GM18498 (cell line): Measurements from ENCODE around the gene BAHD1.

Experiments used
- ATAC-seq: cut with Tn5 transposase; IDR thresholded peaks from one replicate; pipeline ENCODE4 v1.9.1; 2021; ENCODE audit warnings: mild to moderate bottlenecking, moderate library complexity; ENCODE audit not compliant: unreplicated experiment

Gene BAHD1

GRCh38 chr15:40489274-40490175 lies 48.8 kb downstream of the BAHD1 start:
- no peak for ATAC-seq

DNA sequence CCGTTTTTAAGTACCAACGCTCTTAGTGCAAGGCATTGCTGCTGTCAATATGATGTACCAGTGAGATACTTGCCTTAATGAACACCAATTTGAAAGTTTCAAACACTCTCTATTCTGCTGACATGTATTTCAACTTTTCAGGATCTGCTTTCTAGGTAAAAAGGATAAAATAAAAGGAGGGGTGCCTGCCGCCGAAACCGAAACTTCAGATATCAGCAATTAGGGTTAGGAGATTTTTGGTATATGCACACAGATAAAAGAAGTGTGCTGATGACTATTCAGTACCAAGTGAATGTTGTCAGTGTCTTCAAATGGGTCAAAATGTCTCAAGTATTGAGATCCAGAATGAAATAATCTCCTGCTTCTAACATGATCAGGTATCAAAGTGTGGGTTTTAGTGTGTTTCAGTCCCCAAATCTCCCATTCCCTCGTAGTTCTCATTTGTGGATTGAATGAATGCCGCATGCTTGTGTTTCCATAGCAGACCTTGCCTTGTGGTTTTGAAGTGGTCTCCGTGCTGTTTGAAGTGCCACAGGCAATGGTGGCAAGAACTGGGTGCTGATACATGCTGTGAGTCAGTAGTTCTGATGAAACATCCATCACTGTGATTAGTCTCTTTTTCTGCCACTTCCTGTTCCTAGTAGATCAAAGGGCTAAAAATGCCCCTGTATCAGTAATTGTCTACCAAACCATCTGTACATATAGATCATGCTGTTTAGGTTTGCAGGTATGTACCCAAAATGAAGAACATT lies 52.5 kb downstream of the BAHD1 start:
- ATAC-seq, result no peak

GRCh38 chr15:40495516-40495915 lies 54.8 kb downstream of the BAHD1 start:
- ATAC-seq, result no peak

DNA sequence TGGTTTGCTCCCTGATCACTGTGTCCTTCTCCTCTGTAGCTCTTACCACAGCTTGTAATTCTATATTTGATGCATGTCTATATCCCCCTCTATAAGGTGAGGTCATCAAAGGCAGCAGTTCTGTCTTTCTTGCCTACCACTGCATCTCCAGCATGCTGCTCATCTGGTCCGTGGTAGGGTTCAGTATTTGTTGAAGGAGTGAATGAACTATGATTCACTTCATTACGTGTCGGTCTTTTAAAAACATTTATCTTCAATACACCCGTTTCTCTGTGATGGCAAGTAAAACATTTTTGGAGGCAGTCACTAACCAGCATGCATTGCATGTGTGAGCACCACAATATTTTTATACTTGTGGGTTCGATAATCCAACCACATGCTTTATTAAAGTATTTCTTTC lies 57.7 kb downstream of the BAHD1 start:
- ATAC-seq, result no peak

GRCh38 chr15:40498891-40499290 lies 58.1 kb downstream of the BAHD1 start:
- no peak for ATAC-seq

DNA sequence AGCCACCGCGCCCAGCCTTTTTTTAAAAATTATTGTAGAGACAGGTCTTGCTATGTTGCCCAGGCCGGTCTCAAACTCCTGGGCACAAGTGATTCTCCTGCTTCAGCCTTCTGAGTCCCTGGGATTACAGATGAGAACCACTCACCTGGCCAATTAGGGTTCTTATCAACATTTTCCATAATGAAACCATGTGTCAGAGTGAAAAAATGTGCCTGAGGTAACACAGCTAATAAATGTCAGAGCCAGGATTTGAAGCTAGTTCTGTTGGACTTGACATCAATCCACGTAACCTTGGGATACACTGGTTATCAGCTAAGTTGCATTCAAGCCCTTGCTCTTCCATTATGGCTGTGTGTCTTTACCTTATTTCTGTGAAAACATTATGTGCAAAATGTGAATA lies 59.2 kb downstream of the BAHD1 start:
- ATAC-seq, result no peak

DNA sequence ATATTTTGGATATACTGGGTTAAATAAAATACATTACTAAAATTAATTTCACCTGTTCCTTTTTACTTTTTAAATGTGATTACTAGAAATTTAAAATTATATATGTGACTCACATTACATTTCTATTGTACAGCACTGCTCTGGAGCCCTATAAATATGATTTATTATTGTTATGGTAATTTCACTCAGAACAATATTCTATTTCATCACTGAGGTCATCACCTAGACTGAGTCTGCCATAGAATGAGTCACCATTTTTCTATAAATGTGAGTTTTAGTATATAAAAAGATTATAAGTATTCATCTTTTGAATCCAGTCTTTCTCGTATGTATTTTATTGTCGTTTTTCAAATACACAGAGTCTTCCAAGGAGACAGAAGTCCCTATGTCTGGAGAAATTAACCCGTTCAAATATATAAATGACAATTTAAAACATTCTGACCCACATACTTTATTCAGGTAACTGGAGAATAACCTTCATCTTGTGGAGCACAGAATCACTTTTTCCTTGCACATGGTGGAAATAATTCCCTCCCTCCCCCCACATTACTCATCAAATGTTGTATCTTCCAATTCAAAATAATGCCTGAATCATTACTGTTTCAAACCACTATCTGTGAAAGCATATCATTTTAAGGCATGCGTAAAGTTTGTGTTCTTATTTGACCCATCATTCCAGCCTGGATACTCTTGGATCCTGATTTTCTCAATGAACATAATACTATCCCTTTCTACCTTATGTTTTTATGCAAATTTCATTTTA lies 60.0 kb downstream of the BAHD1 start:
- no peak for ATAC-seq

DNA sequence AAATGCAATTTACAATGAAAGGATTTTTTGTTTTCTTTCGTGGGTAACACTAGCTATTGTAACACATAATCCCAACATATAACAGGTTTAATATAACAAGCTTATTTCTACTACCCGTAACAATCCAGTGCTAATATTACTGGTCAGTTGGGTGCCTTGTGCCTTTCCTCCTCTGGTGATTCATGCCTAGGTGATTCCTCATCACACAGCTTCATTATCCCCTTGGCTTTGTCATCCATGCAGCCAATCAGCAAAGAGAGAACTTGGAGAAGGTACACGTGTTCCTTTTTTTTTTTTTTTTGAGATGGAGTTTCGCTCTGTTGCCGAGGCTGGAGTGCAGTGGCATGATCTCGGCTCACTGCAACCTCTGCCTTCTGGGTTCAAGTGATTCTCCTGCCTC lies 60.7 kb downstream of the BAHD1 start:
- ATAC-seq, result no peak

DNA sequence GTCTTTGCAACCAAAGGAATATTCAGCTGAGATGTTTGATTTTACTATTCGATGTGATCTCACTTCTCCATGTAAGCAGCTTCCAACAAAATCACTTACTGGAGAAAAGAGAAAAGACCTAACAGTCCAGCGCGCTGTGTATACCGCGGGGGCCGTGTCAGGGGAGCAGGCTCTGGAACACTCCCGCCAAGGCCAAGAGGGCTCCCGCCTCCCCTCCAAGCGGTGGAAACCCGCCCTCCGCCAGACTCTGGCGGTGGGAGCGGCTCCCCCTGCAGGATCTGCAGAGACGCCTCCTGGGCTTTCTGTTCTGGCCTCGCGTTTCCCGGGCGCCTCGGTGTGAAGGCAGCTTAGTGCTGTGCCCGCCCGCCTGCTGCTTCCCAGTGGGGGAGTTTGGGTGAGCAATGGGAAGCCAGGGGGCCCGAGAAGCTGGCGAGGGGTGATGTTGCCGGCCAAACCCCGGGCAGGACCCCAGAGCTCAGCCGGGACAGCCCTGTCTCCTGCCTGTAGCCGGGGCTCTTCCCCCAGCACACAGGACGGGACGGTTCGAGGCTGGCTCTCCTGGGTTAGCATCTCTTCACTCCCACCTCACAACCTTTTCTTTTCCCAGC lies 66.3 kb downstream of the BAHD1 start:
- ATAC-seq, result peak; percentile 39

GRCh38 chr15:40508216-40508615 lies 67.5 kb downstream of the BAHD1 start:
- ATAC-seq, result no peak

- no peak for ATAC-seq
Observed at GRCh38 chr15:40510201-40510600, 69.4 kb downstream of the BAHD1 start.

- peak; percentile 63 for ATAC-seq
Observed at GRCh38 chr15:40511093-40511471, 70.3 kb downstream of the BAHD1 start.

- ATAC-seq, result peak; percentile 47
Observed at GRCh38 chr15:40511472-40512133, 70.8 kb downstream of the BAHD1 start.

DNA sequence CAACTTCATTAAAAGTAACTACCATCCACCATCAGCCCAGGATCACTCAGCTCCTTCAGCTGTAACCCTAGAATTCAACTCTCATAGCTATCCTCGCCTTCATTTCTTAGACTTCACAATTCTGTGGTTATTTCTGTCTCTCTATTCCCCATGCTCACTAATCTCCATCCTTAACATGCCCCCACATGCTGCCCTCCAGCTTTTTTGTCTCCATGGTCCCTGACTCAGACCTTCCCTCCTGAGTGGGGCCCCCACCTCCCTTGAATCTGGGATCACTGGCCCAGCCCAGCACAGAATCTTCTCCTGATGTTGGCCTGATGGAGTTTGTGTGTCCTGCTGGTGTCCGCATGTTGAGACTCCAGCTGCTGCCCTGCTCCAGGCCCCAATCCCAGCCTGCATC lies 71.7 kb downstream of the BAHD1 start:
- ATAC-seq, result no peak

GRCh38 chr15:40513609-40514008 lies 72.9 kb downstream of the BAHD1 start:
- ATAC-seq, result no peak

DNA sequence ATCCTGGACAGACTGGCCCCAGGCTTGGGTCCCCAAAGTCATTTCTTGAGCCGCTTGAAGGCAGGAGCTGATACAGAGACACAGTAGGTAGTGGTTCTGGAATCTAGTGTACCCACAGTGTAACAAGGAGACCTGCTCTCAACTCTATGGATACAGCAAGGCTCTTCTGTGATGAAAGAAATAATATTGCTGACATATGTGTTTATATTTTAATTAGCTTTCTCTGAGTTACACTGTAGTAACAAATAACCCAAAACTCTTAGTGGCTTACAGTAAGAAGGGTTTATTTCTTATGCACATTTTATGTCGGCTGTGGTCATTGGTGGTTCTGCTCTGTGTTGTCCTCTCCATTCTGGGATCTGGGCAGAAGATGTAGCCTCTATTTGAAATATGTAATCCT lies 75.6 kb downstream of the BAHD1 start:
- ATAC-seq, result no peak
